Neuron (in vitro differentiated cells): Measurements from ENCODE around the gene RAB5IF.

Experiments used
- H2AFZ ChIP-seq: one replicate; pipeline ENCODE4 v1.6.1; 2013; ENCODE audit warnings: low read depth, mild to moderate bottlenecking, inconsistent platforms, low read length, moderate library complexity
- H3K27me3 ChIP-seq: one replicate; pipeline ENCODE4 v1.6.1; 2013; ENCODE audit warnings: low read length; ENCODE audit not compliant: insufficient read depth
- H3K36me3 ChIP-seq: one replicate; pipeline ENCODE4 v1.6.1; 2013; ENCODE audit warnings: low read length; ENCODE audit not compliant: insufficient read depth
- H3K4me1 ChIP-seq: one replicate; pipeline ENCODE4 v1.6.1; 2013; ENCODE audit warnings: low read length; ENCODE audit not compliant: insufficient read depth
- H3K4me3 ChIP-seq: 2 replicates; pipeline ENCODE4 v1.5.1; 2013; ENCODE audit warnings: mild to moderate bottlenecking, low read length, moderate library complexity
- H3K9me3 ChIP-seq: one replicate; pipeline ENCODE4 v1.6.1; 2013; ENCODE audit warnings: low read length

Gene RAB5IF

GRCh38 chr20:36645353-36645752, 39.8 kb downstream of the RAB5IF start:
- no peaks in the 10 kb centered on the region for H3K9me3 ChIP-seq
- H2AFZ ChIP-seq, result no peak overlapping the region
- H3K4me3 ChIP-seq, result no peak overlapping the region
- no peaks in the 10 kb centered on the region for H3K27me3 ChIP-seq
- H3K4me1 ChIP-seq, result no peaks in the 10 kb centered on the region
- no peaks in the 10 kb centered on the region for H3K36me3 ChIP-seq

DNA sequence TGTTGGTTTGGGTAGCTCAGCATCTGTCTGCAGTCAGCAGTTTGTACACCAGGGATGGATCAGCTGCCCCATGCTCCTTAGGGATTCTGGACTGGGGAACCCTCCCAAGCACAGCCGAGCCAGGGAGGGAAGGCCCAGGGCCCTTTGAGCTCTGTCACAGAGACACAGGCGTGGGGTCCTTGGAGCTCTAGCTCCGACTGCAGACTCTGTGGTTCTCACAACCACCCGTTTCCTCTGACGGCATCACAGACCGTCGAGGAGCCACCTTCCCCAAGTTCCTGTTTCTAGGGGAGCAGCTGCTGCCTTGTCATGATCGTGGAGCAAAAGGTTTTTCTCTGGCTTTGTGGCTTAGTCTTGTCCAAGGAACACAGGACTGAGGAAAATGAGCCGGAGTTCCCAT, 40.4 kb downstream of the RAB5IF start, which contains the start of gene SLA2:
TSS of gene SLA2 (minus strand) at position 199 of the 400 bp plus-strand sequence. CDS start 4,861 bp downstream, outside the sequence.
- Histone ChIP-seq H3K9me3 (no peaks in the 10 kb centered on the region), H3K27me3 (no peaks in the 10 kb centered on the region), H3K36me3 (no peaks in the 10 kb centered on the region), H3K4me3 (no peak within 1 kb of the TSS), H2AFZ (no peak within 1 kb of the TSS), H3K4me1 (no peaks in the 10 kb centered on the region)

GRCh38 chr20:36646678-36647077, 41.1 kb downstream of the RAB5IF start:
- no peaks in the 10 kb centered on the region for H3K9me3 ChIP-seq
- H2AFZ ChIP-seq, result no peak overlapping the region
- no peaks in the 10 kb centered on the region for H3K27me3 ChIP-seq
- H3K4me3 ChIP-seq, result no peak overlapping the region
- peaks cover 2% of the 10 kb centered on the region for H3K36me3 ChIP-seq
- H3K4me1 ChIP-seq, result no peaks in the 10 kb centered on the region

- Histone ChIP-seq H3K36me3 (peaks cover 2% of the 10 kb centered on the region), H2AFZ (no peak overlapping the region), H3K4me3 (no peak overlapping the region), H3K27me3 (no peaks in the 10 kb centered on the region), H3K4me1 (no peaks in the 10 kb centered on the region), H3K9me3 (no peaks in the 10 kb centered on the region)
Measured at GRCh38 chr20:36647196-36648121, 41.9 kb downstream of the RAB5IF start.

GRCh38 chr20:36653456-36653855, 47.9 kb downstream of the RAB5IF start:
- H3K4me1 ChIP-seq, result no peaks in the 10 kb centered on the region
- no peaks in the 10 kb centered on the region for H3K9me3 ChIP-seq
- peaks cover 7% of the 10 kb centered on the region for H3K36me3 ChIP-seq
- H3K27me3 ChIP-seq, result no peaks in the 10 kb centered on the region
- H2AFZ ChIP-seq, result no peak overlapping the region
- no peak overlapping the region for H3K4me3 ChIP-seq

DNA sequence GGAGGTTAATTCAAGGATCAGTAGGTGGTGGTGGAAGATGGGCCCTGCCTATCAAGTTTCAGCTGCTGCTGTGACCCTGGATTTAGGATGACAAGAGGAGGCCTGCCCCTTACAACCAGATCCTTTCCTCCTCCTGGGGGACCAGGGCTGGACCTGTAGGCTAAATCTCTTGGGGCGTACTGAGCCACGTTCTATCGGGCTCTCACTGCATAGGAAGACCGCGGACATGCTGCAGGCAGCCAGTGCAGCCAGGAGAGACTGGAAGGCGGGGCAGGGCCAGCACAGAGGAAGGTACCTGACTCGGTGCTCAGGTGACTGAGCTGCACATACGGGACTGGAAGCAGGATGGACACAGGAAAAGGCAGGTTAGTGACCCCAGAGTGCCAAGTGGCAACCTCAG, 48.9 kb downstream of the RAB5IF start:
- Histone ChIP-seq H3K4me3 (no peak overlapping the region), H3K36me3 (peaks cover 10% of the 10 kb centered on the region), H3K9me3 (no peaks in the 10 kb centered on the region), H3K4me1 (no peaks in the 10 kb centered on the region), H3K27me3 (no peaks in the 10 kb centered on the region), H2AFZ (no peak overlapping the region)

GRCh38 chr20:36655004-36655403, 49.4 kb downstream of the RAB5IF start:
- H3K4me1 ChIP-seq, result no peaks in the 10 kb centered on the region
- no peaks in the 10 kb centered on the region for H3K9me3 ChIP-seq
- H3K27me3 ChIP-seq, result no peaks in the 10 kb centered on the region
- H2AFZ ChIP-seq, result no peak overlapping the region
- H3K36me3 ChIP-seq, result peaks cover 10% of the 10 kb centered on the region
- no peak overlapping the region for H3K4me3 ChIP-seq

- peaks cover 8% of the 10 kb centered on the region for H3K36me3 ChIP-seq
- no peak overlapping the region for H3K4me3 ChIP-seq
- H2AFZ ChIP-seq, result no peak overlapping the region
- H3K4me1 ChIP-seq, result no peaks in the 10 kb centered on the region
- H3K9me3 ChIP-seq, result no peaks in the 10 kb centered on the region
- H3K27me3 ChIP-seq, result no peaks in the 10 kb centered on the region
Measured at GRCh38 chr20:36656733-36657132, 51.2 kb downstream of the RAB5IF start.

DNA sequence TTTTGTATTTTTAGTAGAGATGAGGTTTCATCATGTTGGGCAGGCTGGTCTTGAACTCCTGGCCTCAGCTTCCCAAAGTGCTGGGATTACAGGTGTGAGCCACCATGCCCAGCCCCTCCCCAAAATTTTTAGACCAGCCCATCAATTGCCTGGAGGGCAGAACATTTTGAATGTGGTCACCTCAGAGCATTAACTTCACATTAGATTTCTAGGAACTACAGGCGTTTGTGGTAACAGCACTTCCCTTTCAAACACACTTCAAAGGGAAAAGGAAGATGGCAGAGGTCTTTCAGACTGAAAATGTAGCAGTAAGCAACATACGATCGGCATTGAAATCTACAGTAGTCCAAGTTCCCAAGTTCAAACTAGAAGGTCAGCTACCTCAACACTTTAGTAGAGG, 52.7 kb downstream of the RAB5IF start:
- H3K9me3 ChIP-seq, result no peaks in the 10 kb centered on the region
- no peaks in the 10 kb centered on the region for H3K27me3 ChIP-seq
- H2AFZ ChIP-seq, result no peak overlapping the region
- H3K4me3 ChIP-seq, result no peak overlapping the region
- peaks cover 8% of the 10 kb centered on the region for H3K36me3 ChIP-seq
- H3K4me1 ChIP-seq, result no peaks in the 10 kb centered on the region
